GM12801 (cell line): ENCODE measurements around the gene CHCHD4.

ENCODE experiments used
- TF ChIP-seq, protein P1 (sequence below): IDR thresholded peaks from one replicate; pipeline ENCODE4 v1.5.1; 2011; ENCODE audit warnings: control low read depth; ENCODE audit not compliant: insufficient read length; ENCODE audit errors: extremely low read depth

The CHCHD4 gene

DNA sequence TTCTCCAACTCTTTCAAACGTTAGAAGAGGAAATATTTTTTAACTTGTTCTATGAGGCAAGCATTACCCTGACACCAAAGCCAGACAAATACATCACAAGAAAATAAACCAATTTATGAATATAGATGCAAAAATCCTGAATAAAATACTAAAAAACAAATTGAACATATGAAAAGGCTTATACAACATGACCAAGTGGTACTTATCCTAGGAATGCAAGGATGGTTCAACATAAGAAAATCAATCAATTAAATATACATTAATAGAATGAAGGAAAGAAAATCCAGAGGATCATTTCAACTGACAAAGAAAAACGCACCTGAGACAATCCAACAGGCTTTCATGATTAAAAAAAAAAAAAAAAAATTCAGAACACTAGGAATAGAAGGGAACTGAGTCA, 36.6 kb upstream of the CHCHD4 start:
- TF ChIP-seq, protein P1, sequence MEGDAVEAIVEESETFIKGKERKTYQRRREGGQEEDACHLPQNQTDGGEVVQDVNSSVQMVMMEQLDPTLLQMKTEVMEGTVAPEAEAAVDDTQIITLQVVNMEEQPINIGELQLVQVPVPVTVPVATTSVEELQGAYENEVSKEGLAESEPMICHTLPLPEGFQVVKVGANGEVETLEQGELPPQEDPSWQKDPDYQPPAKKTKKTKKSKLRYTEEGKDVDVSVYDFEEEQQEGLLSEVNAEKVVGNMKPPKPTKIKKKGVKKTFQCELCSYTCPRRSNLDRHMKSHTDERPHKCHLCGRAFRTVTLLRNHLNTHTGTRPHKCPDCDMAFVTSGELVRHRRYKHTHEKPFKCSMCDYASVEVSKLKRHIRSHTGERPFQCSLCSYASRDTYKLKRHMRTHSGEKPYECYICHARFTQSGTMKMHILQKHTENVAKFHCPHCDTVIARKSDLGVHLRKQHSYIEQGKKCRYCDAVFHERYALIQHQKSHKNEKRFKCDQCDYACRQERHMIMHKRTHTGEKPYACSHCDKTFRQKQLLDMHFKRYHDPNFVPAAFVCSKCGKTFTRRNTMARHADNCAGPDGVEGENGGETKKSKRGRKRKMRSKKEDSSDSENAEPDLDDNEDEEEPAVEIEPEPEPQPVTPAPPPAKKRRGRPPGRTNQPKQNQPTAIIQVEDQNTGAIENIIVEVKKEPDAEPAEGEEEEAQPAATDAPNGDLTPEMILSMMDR = no peak

DNA sequence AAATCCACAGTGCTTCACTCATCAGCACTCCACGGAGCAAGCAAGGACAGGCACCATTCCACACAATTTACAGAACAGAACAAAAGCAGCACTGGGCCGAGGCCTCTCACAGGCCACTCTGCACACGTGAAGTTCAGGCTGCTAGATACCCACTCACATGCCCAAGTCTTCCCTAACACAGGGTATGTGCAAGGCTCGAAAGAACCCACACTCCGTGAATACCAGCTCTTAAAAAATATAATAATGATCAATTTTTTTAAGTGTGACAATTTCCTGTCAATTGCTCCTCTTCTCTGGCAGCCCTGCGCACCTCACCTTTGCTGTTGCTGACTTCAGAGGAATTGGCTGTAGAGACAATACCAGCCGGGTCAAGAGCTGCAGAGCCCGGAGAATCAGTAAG, 34.8 kb upstream of the CHCHD4 start:
- TF ChIP-seq, protein P1 = no peak

DNA sequence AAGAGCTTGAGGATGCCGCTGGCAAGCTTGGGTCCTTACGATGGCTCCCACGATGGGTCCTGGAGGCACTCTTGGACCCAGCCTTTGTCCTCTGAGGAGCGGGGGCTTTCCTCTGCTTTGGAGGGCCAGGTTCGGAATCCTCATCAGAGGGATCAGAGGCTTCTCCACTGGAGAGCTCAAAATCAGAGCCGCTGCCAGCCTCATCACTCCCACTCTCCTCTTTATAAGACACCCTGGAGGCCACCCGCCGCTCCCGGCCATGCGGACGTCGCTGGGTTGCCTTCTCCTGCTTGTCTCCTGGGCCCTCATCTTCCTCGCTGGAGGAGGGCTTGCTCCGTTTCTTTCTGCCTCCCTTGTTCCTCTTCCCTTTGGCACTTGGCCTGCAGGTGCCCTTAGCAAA, 33.7 kb upstream of the CHCHD4 start:
- TF ChIP-seq, protein P1 = no peak

DNA sequence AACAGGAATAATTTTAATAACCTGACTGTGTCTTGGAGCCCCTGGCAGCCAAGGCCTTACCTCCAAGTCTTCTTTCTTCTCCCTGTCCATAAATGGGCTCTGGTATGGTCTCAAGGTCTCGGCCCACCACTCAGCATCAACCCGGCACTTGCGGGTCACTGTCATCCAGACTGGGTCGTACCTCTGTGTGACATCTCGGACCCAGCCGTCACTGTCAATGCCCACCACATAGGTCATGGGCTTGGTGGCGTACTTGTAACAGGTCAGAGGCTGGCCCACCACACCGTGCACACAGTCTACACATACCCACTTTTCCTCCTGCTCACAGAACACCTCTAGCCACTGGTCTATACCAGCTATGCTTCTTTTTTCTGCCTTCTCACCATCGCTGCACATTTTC, 33.3 kb upstream of the CHCHD4 start:
- TF ChIP-seq, protein P1 = no peak

DNA sequence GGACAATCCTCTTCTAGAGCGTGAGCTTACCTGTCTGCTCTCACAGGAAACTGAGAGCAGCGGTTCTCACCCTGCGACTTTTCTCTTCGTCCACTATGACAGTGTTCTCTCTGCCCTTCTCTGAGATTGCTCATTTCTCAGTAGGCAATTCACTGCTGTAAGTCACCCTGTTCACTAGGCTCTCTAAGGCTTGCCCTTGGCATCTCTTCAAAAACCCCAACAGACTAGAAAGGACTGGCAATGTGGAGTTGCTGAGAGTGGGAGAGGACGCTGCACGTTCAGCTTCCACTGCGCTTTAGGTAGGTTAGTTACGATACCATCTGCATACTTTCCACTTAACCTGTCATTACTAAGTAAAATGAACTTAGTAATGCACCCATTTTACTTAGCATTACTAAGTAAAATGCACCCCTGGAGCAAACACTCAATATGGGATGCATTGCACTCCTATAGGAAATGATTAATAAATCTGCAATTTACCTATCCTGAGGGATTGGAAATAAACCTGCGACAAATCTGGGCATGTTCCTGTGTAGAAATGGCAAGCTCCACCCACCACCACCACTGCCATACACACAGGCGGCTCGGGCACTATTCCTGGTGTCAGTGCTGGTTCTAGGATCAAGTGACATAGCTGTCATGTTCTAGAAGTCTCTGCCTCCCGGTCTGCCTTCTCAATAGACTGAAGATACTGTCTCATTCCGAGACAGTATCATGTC, 32.3 kb upstream of the CHCHD4 start:
- TF ChIP-seq, protein P1 = no peak

DNA sequence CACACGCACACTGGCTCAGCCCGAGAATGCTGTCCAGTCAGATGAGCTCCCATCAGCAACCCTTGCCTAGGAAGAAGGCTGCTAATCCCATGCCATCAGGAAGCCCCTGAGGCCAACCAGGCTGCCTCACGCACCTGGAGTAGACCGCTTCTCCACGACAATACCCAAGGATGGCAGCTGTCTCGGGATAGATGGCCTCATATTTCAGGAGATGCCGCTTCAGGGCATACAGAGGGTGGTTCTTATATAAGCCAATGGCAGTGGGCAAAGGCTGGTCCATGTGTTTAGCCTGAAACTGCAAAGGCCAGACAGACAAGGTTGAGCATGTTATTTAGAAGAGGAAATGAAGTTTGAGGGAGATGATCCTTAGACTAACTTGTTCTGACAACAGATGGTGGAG, 31.5 kb upstream of the CHCHD4 start:
- TF ChIP-seq, protein P1 = no peak

DNA sequence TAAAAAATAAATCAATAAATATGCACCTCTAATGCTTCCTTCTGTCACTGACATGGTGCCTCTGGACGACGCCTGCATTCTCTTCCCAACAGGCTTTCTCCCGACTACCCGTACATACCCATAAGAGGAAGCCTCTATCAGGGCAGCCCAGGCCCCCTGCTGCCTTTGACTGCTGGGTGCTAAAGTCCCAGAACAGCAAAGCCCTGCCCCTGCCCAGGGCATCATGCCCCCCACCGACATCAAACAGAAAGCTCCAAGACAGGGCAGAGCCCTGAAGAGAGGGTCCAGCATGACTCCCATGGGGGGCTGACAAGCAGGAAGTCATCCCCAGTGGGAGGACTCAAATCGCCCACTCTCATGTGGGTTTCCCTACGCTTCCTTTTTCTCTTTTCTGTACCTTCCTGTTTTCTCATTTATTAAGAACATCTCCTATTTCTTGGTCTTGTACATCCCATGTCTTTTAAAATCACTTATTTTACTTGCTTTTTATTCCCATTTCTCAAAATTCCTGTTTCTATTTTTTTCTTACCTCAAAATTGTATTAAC, 30.3 kb upstream of the CHCHD4 start:
- TF ChIP-seq, protein P1 = no peak
